GM19397 (cell line): ENCODE measurements around the gene URM1.

Source experiments
- ATAC-seq: cut with Tn5 transposase; IDR thresholded peaks from one replicate; pipeline ENCODE4 v1.9.1; 2021; ENCODE audit warnings: mild to moderate bottlenecking, moderate library complexity; ENCODE audit not compliant: unreplicated experiment

Gene URM1

GRCh38 chr9:128383791-128384190 is 12.6 kb downstream of the URM1 start:
- ATAC-seq = no peak

GRCh38 chr9:128384801-128385495 is 13.8 kb downstream of the URM1 start:
- ATAC-seq = no peak

GRCh38 chr9:128385496-128386460 is 14.6 kb downstream of the URM1 start:
- no peak for ATAC-seq

- ATAC-seq = no peak
These were observed 17.0 kb downstream of the URM1 start for GRCh38 chr9:128388150-128388549.

- no peak for ATAC-seq
These were observed 18.4 kb downstream of the URM1 start for GRCh38 chr9:128389395-128390149.

GRCh38 chr9:128390150-128390812 is 19.1 kb downstream of the URM1 start:
- no peak for ATAC-seq

GRCh38 chr9:128390813-128391711 is 19.9 kb downstream of the URM1 start:
- no peak for ATAC-seq

GRCh38 chr9:128391956-128392301 is 20.8 kb downstream of the URM1 start:
- ATAC-seq = no peak

GRCh38 chr9:128392302-128393144 is 21.3 kb downstream of the URM1 start:
- no peak for ATAC-seq

- no peak for ATAC-seq
These were observed 22.1 kb downstream of the URM1 start for GRCh38 chr9:128393145-128393775.

GRCh38 chr9:128393970-128394369 is 22.8 kb downstream of the URM1 start:
- no peak for ATAC-seq

GRCh38 chr9:128394379-128395168 is 23.4 kb downstream of the URM1 start:
- no peak for ATAC-seq

- ATAC-seq = no peak
These were observed 25.9 kb downstream of the URM1 start for GRCh38 chr9:128396970-128397613.

- ATAC-seq = no peak
These were observed 26.7 kb downstream of the URM1 start for GRCh38 chr9:128397831-128398230.

- no peak for ATAC-seq
These were observed 28.7 kb downstream of the URM1 start for GRCh38 chr9:128399861-128400260.

GRCh38 chr9:128404560-128404959 is 33.4 kb downstream of the URM1 start:
- ATAC-seq = no peak

GRCh38 chr9:128405077-128405779 is 34.1 kb downstream of the URM1 start:
- ATAC-seq = no peak
